Prostate gland (tissue), 2 donors: Measurements from ENCODE around the gene GAREM2.

Source experiments
- POLR2A ChIP-seq: fragments of 450-650 bp; IDR thresholded peaks from one replicate; pipeline ENCODE4 v1.6.1; 2016; ENCODE audit warnings: antibody characterized with exemption, mild to moderate bottlenecking
- POLR2AphosphoS5 ChIP-seq: sonication (generic); formaldehyde crosslinking; IDR thresholded peaks from one replicate; pipeline ENCODE4 v1.6.1; 2017; ENCODE audit warnings: antibody characterized with exemption
- TF ChIP-seq, protein P1 (sequence below), 4 experiments: fragments of 200-600 bp in 2 of 4; fragments of 450-650 bp in 2 of 4; sonication (generic) in 2 of 4; IDR thresholded peaks; 1 replicate in 3 of 4; 2 replicates in 1 of 4; pipeline ENCODE4 v1.5.1; 2016 to 2019; ENCODE audit warnings: antibody characterized with exemption in 4 of 4, mild to moderate bottlenecking in 2 of 4, moderate library complexity in 2 of 4

GRCh38 chr2:26197516-26197915 lies 24.6 kb downstream of the GAREM2 start:
- TF ChIP-seq POLR2A, result no peak
- TF ChIP-seq, protein P1, sequence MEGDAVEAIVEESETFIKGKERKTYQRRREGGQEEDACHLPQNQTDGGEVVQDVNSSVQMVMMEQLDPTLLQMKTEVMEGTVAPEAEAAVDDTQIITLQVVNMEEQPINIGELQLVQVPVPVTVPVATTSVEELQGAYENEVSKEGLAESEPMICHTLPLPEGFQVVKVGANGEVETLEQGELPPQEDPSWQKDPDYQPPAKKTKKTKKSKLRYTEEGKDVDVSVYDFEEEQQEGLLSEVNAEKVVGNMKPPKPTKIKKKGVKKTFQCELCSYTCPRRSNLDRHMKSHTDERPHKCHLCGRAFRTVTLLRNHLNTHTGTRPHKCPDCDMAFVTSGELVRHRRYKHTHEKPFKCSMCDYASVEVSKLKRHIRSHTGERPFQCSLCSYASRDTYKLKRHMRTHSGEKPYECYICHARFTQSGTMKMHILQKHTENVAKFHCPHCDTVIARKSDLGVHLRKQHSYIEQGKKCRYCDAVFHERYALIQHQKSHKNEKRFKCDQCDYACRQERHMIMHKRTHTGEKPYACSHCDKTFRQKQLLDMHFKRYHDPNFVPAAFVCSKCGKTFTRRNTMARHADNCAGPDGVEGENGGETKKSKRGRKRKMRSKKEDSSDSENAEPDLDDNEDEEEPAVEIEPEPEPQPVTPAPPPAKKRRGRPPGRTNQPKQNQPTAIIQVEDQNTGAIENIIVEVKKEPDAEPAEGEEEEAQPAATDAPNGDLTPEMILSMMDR (IDR thresholded peaks at IDR 0.05), result no peak
- no peak for TF ChIP-seq POLR2AphosphoS5
